HEK293 (cell line): ENCODE results near the gene VIPR2.

Experiments used
- CTCF ChIA-PET: fragments of 350-600 bp; formaldehyde crosslinking; extraction: SDS; loops from one replicate; lab custom pipeline; 2021; ENCODE audit warnings: antibody characterized with exemption; lab: Yijun Ruan, JAX
- POLR2A ChIA-PET: fragments of 300-600 bp; formaldehyde crosslinking; extraction: SDS; loops from one replicate; lab custom pipeline; 2020; ENCODE audit warnings: antibody characterized with exemption, inconsistent platforms; lab: Yijun Ruan, JAX
- H3K27ac ChIP-seq: fragments of 200-500 bp; sonication (Bioruptor generic); 2 replicates; pipeline ENCODE4 v1.5.1; 2014; ENCODE audit warnings: low read depth, low read length, control low read depth, inconsistent platforms; ENCODE audit errors: extremely low read depth
- H3K36me3 ChIP-seq, 2 experiments: fragments of 200-500 bp in 1 of 2; sonication (Bioruptor generic) in 1 of 2; 1 replicate in 1 of 2; 2 replicates in 1 of 2; pipeline ENCODE4 v1.5.1; 2014 to 2017; ENCODE audit warnings: inconsistent platforms in 2 of 2, low read length in 2 of 2; ENCODE audit not compliant: control insufficient read depth in 2 of 2, insufficient read depth in 1 of 2
- H3K4me1 ChIP-seq: fragments of 200-500 bp; sonication (Bioruptor generic); 2 replicates; pipeline ENCODE4 v1.5.1; 2014; ENCODE audit warnings: mild to moderate bottlenecking, low read length, inconsistent platforms; ENCODE audit not compliant: control insufficient read depth, insufficient read depth
- H3K4me3 ChIP-seq: 2 replicates; pipeline ENCODE4 v1.5.1; 2011; ENCODE audit warnings: low read depth, mild to moderate bottlenecking, control low read depth, low read length, moderate library complexity
- H3K9me3 ChIP-seq: fragments of 200-500 bp; sonication (Bioruptor generic); 2 replicates; pipeline ENCODE4 v1.5.1; 2014; ENCODE audit warnings: low read depth, low read length, inconsistent platforms; ENCODE audit not compliant: control insufficient read depth, insufficient read depth
- EGR2 ChIP-seq: fragments of 450-650 bp; formaldehyde crosslinking; IDR thresholded peaks from 2 replicates; pipeline ENCODE4 v1.5.1; 2016; ENCODE audit warnings: low read depth, missing biosample characterization, missing genetic modification characterization
- OVOL3 ChIP-seq: fragments of 450-650 bp; formaldehyde crosslinking; IDR thresholded peaks from 2 replicates; pipeline ENCODE4 v1.5.1; 2016; ENCODE audit warnings: missing biosample characterization, missing genetic modification characterization
- YY1 ChIP-seq: fragments of 450-650 bp; formaldehyde crosslinking; IDR thresholded peaks from 2 replicates; pipeline ENCODE4 v1.5.1; 2018; ENCODE audit warnings: missing biosample characterization, missing genetic modification characterization
- ZBTB7A ChIP-seq: fragments of 450-650 bp; formaldehyde crosslinking; IDR thresholded peaks from 2 replicates; pipeline ENCODE4 v1.5.1; 2016; ENCODE audit warnings: low read depth, missing biosample characterization, missing genetic modification characterization
- ZBTB8A ChIP-seq: fragments of 450-650 bp; formaldehyde crosslinking; IDR thresholded peaks from 2 replicates; pipeline ENCODE4 v1.5.1; 2016; ENCODE audit warnings: missing biosample characterization, missing genetic modification characterization
- ZFP69B ChIP-seq: fragments of 450-650 bp; formaldehyde crosslinking; IDR thresholded peaks from 2 replicates; pipeline ENCODE4 v1.5.1; 2016; ENCODE audit warnings: missing biosample characterization, missing genetic modification characterization
- ZNF10 ChIP-seq: fragments of 450-650 bp; formaldehyde crosslinking; IDR thresholded peaks from 2 replicates; pipeline ENCODE4 v1.5.1; 2017; ENCODE audit warnings: missing biosample characterization, missing genetic modification characterization
- ZNF138 ChIP-seq: fragments of 450-650 bp; formaldehyde crosslinking; IDR thresholded peaks from 2 replicates; pipeline ENCODE4 v1.5.1; 2016; ENCODE audit warnings: missing biosample characterization, missing genetic modification characterization, borderline replicate concordance
- ZNF341 ChIP-seq: fragments of 450-650 bp; formaldehyde crosslinking; IDR thresholded peaks from 2 replicates; pipeline ENCODE4; 2016; ENCODE audit warnings: low read depth, missing biosample characterization, missing genetic modification characterization
- ZNF521 ChIP-seq: fragments of 450-650 bp; formaldehyde crosslinking; IDR thresholded peaks from 2 replicates; pipeline ENCODE4 v1.5.1; 2017; ENCODE audit warnings: missing biosample characterization, mild to moderate bottlenecking, missing genetic modification characterization
- ZNF707 ChIP-seq: fragments of 450-650 bp; formaldehyde crosslinking; IDR thresholded peaks from 2 replicates; pipeline ENCODE4 v1.5.1; 2016; ENCODE audit warnings: missing biosample characterization, missing genetic modification characterization
- ZNF747 ChIP-seq: fragments of 450-650 bp; formaldehyde crosslinking; IDR thresholded peaks from 2 replicates; pipeline ENCODE4 v1.5.1; 2016; ENCODE audit warnings: missing biosample characterization, missing genetic modification characterization
- ZNF768 ChIP-seq: fragments of 450-650 bp; formaldehyde crosslinking; IDR thresholded peaks from 2 replicates; pipeline ENCODE4 v1.5.1; 2018; ENCODE audit warnings: missing biosample characterization, mild to moderate bottlenecking, missing genetic modification characterization
- ZNF792 ChIP-seq: fragments of 450-650 bp; formaldehyde crosslinking; IDR thresholded peaks from 2 replicates; pipeline ENCODE4 v1.5.1; 2016; ENCODE audit warnings: missing biosample characterization, missing genetic modification characterization
- ZNF837 ChIP-seq: fragments of 450-650 bp; formaldehyde crosslinking; IDR thresholded peaks from 2 replicates; pipeline ENCODE4 v1.5.1; 2016; ENCODE audit warnings: missing biosample characterization, missing genetic modification characterization
- TF ChIP-seq, protein P1 (sequence below): fragments of 450-650 bp; formaldehyde crosslinking; IDR thresholded peaks from 2 replicates; pipeline ENCODE4 v1.5.1; 2017; ENCODE audit warnings: missing biosample characterization, mild to moderate bottlenecking, missing genetic modification characterization, moderate library complexity
- TF ChIP-seq, protein P2 (sequence below): fragments of 450-650 bp; formaldehyde crosslinking; IDR thresholded peaks from 2 replicates; pipeline ENCODE4 v1.5.1; 2016; ENCODE audit warnings: missing biosample characterization, missing genetic modification characterization
- TF ChIP-seq, protein P3 (sequence below): fragments of 450-650 bp; formaldehyde crosslinking; IDR thresholded peaks from 2 replicates; pipeline ENCODE4; 2016; ENCODE audit warnings: missing biosample characterization, missing genetic modification characterization
- TF ChIP-seq, protein P4 (sequence below): IDR thresholded peaks from 2 replicates; pipeline ENCODE4 v1.6.1; 2011; ENCODE audit warnings: mild to moderate bottlenecking, low read depth, low read length, borderline replicate concordance

VIPR2 gene

DNA sequence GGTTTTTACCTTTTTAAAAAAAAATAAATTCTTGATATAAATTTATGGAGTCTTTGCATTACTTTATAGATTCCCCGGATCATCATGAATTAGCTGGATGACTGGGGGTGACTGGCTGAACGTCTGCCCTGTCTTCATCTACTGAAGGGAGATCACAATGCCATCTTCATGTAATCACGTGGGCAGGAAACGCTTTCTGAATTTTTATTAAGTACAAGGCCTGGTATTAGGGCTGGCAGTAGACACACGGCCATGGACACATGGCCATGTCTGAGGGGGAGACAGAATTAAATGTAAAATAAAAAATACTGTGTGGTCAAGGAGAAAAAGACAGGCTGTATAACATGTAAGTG lies 111.2 kb downstream of the VIPR2 start (continued):
- no peak for TF ChIP-seq ZNF747 (tag by site-specific recombination)

DNA sequence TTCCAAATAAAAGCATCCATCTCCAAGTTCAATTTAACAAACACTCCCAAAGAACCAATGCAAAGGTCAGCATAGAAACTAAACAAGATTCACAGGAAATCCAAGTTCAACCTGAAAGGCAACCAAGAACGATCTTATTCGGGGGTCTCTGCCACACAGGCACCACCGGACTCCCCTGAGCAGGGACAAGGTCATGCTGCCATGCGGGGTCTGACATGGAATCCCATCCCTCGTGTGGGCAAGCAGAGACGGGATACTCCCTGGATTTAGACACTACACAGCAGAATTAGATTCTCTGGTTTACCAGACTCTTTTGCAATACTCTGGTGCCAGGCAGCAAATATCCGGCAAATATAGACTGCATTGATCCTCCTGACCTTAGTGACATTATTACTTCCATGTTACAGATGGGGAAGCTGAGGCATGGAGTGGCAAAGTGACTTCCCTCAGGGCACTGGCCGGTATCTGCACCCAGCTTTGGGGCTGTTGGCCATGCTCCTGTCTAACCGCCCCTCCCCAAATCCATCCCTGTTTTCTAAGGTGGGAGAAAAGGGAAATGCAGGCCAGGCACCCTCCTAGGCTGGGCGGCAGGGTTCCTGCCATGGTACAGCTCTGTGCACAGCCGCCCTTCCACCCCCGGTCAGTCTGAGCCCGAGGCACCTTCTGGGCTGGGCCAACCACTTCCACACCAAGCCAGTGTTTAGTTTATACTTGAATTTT lies 111.8 kb downstream of the VIPR2 start:
- H3K4me3 ChIP-seq: no peak overlapping the region
- no peak overlapping the region for H3K27ac ChIP-seq
- TF ChIP-seq ZNF792 (tag by site-specific recombination) (no peak), ZNF341 (peak; percentile 32; the same call in 1 of the 2 replicates), ZNF837 (tag by site-specific recombination) (no peak)
- H3K9me3 ChIP-seq: no peaks in the 10 kb centered on the region
- no peaks in the 10 kb centered on the region for H3K36me3 ChIP-seq
- POLR2A ChIA-PET: no interaction called here
- CTCF ChIA-PET: no interaction called here
- H3K4me1 ChIP-seq: no peaks in the 10 kb centered on the region

DNA sequence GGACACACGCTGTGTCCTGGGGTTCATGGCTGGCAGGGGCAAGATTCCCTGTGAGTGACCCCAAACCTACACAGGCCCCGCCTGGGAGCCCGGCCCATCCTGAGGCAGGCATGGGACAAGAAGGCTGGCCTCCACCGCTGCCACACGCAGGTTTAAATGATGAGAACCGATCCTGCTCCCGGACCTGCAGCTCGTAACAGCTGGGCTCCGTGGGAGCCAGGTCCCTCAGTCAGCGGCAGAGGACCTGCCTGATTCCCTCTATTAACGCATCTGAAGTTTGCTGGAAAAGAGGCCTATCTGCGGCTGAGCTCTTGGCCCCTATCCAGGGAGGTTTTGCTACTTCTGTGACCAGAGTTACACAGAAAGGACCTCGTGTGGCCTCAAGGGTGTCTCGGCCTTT lies 112.3 kb downstream of the VIPR2 start:
- Histone ChIP-seq H3K4me3 (no peak overlapping the region), H3K27ac (no peak overlapping the region), H3K36me3 (no peaks in the 10 kb centered on the region), H3K4me1 (no peaks in the 10 kb centered on the region)
- no peak for TF ChIP-seq ZNF10
- no peak for TF ChIP-seq ZNF138 (tag by site-specific recombination)
- TF ChIP-seq, protein P1, sequence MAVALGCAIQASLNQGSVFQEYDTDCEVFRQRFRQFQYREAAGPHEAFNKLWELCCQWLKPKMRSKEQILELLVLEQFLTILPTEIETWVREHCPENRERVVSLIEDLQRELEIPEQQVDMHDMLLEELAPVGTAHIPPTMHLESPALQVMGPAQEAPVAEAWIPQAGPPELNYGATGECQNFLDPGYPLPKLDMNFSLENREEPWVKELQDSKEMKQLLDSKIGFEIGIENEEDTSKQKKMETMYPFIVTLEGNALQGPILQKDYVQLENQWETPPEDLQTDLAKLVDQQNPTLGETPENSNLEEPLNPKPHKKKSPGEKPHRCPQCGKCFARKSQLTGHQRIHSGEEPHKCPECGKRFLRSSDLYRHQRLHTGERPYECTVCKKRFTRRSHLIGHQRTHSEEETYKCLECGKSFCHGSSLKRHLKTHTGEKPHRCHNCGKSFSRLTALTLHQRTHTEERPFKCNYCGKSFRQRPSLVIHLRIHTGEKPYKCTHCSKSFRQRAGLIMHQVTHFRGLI (tag by site-specific recombination): no peak
- no peak for TF ChIP-seq EGR2 (tag by site-specific recombination)
- TF ChIP-seq, all 188 proteins: peak for 0
- ChIA-PET CTCF (no interaction called here), POLR2A (no interaction called here)
- no peaks in the 10 kb centered on the region for H3K9me3 ChIP-seq

DNA sequence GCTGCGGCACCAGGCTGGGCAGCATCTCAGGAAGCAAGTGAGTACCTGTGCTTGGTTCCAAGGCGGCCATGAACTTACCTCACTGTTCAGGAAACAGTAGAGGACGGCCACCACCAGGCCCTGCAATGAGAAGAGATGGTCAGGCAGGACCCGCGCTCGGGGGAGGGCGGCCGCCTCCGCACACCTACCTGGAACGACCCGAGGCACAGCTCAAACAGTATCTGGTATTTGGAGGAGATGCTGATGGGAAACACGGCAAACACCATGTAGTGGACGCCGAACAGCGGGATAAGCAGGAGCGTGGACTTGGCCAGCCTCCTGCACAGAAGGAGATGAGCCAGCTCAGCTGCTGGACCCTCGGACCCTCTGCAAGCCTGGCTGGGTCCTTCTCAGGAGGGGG lies 112.9 kb downstream of the VIPR2 start:
- no peak overlapping the region for H3K27ac ChIP-seq
- no peaks in the 10 kb centered on the region for H3K36me3 ChIP-seq
- no peaks in the 10 kb centered on the region for H3K9me3 ChIP-seq
- TF ChIP-seq ZFP69B: no peak
- TF ChIP-seq ZNF707 (tag by site-specific recombination): no peak
- TF ChIP-seq OVOL3 (tag by site-specific recombination): no peak
- no peak for TF ChIP-seq YY1
- ChIA-PET CTCF (no interaction called here), POLR2A (no interaction called here)
- no peak overlapping the region for H3K4me3 ChIP-seq
- H3K4me1 ChIP-seq: no peaks in the 10 kb centered on the region

DNA sequence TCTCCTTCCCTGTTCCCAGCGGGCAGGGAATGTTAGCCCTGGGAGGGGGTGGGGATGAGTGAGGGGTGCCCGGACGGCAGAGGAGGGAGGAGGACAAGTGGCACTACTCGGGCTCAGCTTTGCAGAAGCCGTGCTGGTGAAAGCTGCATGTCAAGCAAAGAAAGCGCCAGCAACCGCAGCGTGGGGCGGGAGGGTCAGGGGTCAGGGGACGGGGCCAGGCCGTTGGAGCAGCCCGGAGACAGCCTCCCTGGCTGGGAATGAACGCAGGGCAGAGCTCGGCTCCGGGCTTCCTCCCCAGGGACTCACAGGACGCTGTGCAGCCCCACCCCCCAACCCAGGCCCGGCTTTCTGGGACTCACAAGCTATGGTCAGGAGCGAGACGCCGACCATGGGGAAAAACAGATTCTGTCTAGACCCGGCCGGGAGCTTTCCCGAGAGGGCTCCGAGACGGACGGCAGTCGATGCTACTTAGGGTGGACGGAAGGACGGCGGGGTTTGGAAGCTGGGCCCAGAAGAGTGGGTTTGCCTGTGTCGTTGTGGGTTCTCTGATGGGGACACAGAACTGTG lies 113.4 kb downstream of the VIPR2 start:
- no peak overlapping the region for H3K4me3 ChIP-seq
- POLR2A ChIA-PET: no interaction called here
- no peaks in the 10 kb centered on the region for H3K36me3 ChIP-seq
- no peaks in the 10 kb centered on the region for H3K4me1 ChIP-seq
- H3K27ac ChIP-seq: no peak overlapping the region
- H3K9me3 ChIP-seq: no peaks in the 10 kb centered on the region
- CTCF ChIA-PET: interaction anchor here (0.6 kb wide), 1 partner anchor 14 kb away, joined by 3 read pairs; no protein-coding TSS in a partner anchor
- TF ChIP-seq, protein P2, sequence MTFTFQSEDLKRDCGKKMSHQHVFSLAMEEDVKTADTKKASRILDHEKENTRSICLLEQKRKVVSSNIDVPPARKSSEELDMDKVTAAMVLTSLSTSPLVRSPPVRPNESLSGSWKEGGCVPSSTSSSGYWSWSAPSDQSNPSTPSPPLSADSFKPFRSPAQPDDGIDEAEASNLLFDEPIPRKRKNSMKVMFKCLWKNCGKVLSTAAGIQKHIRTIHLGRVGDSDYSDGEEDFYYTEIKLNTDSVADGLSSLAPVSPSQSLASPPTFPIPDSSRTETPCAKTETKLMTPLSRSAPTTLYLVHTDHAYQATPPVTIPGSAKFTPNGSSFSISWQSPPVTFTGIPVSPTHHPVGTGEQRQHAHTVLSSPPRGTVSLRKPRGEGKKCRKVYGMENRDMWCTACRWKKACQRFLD (tag by site-specific recombination): no peak
- no peak for TF ChIP-seq ZBTB8A (tag by site-specific recombination)
- TF ChIP-seq, protein P3, sequence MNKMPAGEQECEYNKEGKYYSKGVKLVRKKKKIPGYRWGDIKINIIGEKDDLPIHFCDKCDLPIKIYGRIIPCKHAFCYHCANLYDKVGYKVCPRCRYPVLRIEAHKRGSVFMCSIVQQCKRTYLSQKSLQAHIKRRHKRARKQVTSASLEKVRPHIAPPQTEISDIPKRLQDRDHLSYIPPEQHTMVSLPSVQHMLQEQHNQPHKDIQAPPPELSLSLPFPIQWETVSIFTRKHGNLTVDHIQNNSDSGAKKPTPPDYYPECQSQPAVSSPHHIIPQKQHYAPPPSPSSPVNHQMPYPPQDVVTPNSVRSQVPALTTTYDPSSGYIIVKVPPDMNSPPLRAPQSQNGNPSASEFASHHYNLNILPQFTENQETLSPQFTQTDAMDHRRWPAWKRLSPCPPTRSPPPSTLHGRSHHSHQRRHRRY (tag by site-specific recombination): no peak
- TF ChIP-seq ZNF768 (tag by site-specific recombination): no peak
- no peak for TF ChIP-seq ZNF521 (tag by site-specific recombination)
- TF ChIP-seq, protein P4, sequence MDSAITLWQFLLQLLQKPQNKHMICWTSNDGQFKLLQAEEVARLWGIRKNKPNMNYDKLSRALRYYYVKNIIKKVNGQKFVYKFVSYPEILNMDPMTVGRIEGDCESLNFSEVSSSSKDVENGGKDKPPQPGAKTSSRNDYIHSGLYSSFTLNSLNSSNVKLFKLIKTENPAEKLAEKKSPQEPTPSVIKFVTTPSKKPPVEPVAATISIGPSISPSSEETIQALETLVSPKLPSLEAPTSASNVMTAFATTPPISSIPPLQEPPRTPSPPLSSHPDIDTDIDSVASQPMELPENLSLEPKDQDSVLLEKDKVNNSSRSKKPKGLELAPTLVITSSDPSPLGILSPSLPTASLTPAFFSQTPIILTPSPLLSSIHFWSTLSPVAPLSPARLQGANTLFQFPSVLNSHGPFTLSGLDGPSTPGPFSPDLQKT: no peak
- TF ChIP-seq ZBTB7A (tag by site-specific recombination): no peak
